ENCODE measurements around the gene CHD1L.

DNA sequence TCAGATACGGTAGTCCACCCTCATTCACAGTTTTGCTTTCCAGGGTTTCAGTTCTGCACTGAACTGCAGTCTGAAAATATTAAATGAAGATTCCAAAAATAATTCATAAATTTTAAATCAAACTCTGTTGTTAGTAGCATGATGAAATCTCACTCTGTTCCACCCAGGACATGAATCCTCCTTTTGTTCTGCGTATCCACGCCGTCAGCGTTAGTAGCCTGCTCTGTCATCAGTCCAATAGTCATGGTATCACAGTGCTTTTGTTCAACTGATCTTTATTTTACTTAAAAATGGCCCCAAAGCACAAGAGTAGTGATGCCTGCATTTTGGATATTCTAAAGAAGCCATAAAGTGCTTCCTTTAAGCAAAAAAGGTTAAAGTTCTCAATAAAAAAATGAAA lies 23.9 kb downstream of the CHD1L start:
- TF ChIP-seq CTCF (conservative IDR thresholded peaks at IDR 0.05; ENCODE audit: low read length) (no peak), EZH2phosphoT487 (IDR thresholded peaks at IDR 0.05; ENCODE audit: borderline replicate concordance) (no peak)

All from Loucy (cell line).